NT2/D1 (cell line): Measurements from ENCODE around the gene AFF3.

ENCODE experiments used
- DNase-seq: peaks from one replicate; pipeline ENCODE4 v3.0.0-alpha.2; 2011; ENCODE audit warnings: low read depth, low spot score
- H3K27me3 ChIP-seq: 2 replicates; pipeline ENCODE4 v1.6.0; 2011; ENCODE audit warnings: mild to moderate bottlenecking; ENCODE audit not compliant: insufficient read length, insufficient read depth
- H3K36me3 ChIP-seq: 2 replicates; pipeline ENCODE4 v1.6.1; 2011; ENCODE audit warnings: mild to moderate bottlenecking, low read length, mixed read lengths; ENCODE audit not compliant: insufficient read depth, insufficient read length
- H3K4me1 ChIP-seq: 2 replicates; pipeline ENCODE4 v1.5.1; 2011; ENCODE audit not compliant: insufficient read depth, insufficient read length
- H3K4me3 ChIP-seq: 2 replicates; pipeline ENCODE4 v1.5.1; 2011; ENCODE audit warnings: low read depth; ENCODE audit not compliant: insufficient read length
- H3K9ac ChIP-seq: 2 replicates; pipeline ENCODE4 v1.6.0; 2011; ENCODE audit warnings: low read depth; ENCODE audit not compliant: insufficient read length
- H3K9me3 ChIP-seq: 2 replicates; pipeline ENCODE4 v1.5.1; 2011; ENCODE audit warnings: mild to moderate bottlenecking, low read length; ENCODE audit not compliant: insufficient read depth
- SUZ12 ChIP-seq: IDR thresholded peaks from 2 replicates; pipeline ENCODE4 v1.6.1; 2011; ENCODE audit not compliant: insufficient read length, insufficient read depth; ENCODE audit errors: extremely low read depth
- YY1 ChIP-seq: IDR thresholded peaks from 2 replicates; pipeline ENCODE4 v1.6.1; 2011; ENCODE audit not compliant: insufficient read length, insufficient read depth
- ZNF274 ChIP-seq: IDR thresholded peaks from 2 replicates; pipeline ENCODE4 v1.6.1; 2011; ENCODE audit warnings: mild to moderate bottlenecking, low read depth, low read length

Gene AFF3

DNA sequence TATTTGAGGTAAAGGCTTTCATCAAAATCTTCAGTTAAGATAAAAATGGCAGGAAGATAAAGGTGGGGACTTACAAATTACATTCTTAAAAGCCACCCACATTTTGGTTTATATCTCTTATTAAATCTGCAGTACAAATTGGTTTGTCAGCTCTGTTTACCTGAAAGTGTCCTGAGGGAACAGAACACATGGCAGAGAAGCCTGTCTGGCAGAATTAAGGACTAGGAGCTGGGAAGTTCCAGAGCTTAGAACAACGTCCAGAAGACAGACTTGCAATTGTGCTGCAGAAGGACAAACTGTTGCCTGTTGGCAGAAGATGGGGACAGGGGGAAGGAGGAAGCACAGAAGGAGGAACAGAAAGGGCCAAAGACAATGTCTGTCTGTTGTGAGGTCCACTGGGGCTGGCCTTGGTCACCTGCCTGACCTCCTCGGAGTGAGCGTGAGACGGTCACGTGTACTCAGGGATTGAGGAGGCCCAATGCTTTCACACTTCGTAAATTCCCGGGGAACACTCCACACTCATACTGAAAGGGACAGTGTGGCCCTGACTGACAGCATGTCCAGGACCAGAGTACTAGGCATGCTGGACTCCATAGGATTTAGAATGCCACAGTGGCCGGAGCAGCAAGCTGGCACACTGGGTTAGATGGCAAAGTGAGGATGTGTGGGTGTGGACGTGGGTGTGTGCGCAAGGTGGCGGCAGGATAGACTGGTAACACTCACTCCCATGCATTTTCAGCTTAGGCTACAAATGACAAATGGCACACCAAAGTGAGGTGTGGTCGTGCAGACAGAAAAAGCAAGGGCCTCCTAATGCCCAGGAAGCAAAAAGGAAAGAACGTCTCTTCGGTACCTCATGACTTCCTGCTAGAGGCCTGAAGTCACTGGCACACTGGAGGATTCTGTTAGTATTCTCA lies 441.6 kb downstream of the AFF3 start:
- TF ChIP-seq YY1 (no peak), SUZ12 (no peak), ZNF274 (no peak)
- H3K4me1 ChIP-seq, result no peaks in the 10 kb centered on the region

DNA sequence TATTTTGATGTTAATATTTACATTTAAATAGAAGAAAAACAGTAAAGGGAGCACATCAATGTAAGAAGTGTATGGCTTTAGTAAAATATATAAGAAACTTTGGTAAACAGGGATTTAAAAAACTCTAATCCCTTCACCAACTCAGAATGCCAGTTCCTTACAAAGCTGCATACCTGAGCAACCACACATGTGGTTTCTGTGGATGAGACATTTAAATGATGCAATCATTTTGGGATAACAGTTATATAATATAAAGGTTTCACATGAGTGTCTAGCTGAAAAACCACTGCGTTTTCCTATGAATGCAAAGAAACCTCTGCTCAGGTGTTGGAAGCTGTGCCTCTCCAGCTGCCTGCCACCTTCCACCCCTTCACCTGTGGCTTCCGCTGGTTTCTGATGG lies 443.5 kb downstream of the AFF3 start:
- Histone ChIP-seq H3K4me3 (no peak overlapping the region), H3K9me3 (no peaks in the 10 kb centered on the region), H3K36me3 (no peaks in the 10 kb centered on the region), H3K27me3 (no peaks in the 10 kb centered on the region), H3K9ac (no peak overlapping the region), H3K4me1 (no peaks in the 10 kb centered on the region)
- TF ChIP-seq SUZ12, result no peak
- TF ChIP-seq ZNF274, result no peak
- no peak for TF ChIP-seq YY1
- no peak for DNase-seq

More for the DNA sequence above, 441.6 kb downstream of the AFF3 start:
- no peaks in the 10 kb centered on the region for H3K36me3 ChIP-seq
- H3K27me3 ChIP-seq, result no peaks in the 10 kb centered on the region
- H3K4me3 ChIP-seq, result no peak overlapping the region
- no peak overlapping the region for H3K9ac ChIP-seq
- H3K9me3 ChIP-seq, result no peaks in the 10 kb centered on the region
- DNase-seq, result no peak

DNA sequence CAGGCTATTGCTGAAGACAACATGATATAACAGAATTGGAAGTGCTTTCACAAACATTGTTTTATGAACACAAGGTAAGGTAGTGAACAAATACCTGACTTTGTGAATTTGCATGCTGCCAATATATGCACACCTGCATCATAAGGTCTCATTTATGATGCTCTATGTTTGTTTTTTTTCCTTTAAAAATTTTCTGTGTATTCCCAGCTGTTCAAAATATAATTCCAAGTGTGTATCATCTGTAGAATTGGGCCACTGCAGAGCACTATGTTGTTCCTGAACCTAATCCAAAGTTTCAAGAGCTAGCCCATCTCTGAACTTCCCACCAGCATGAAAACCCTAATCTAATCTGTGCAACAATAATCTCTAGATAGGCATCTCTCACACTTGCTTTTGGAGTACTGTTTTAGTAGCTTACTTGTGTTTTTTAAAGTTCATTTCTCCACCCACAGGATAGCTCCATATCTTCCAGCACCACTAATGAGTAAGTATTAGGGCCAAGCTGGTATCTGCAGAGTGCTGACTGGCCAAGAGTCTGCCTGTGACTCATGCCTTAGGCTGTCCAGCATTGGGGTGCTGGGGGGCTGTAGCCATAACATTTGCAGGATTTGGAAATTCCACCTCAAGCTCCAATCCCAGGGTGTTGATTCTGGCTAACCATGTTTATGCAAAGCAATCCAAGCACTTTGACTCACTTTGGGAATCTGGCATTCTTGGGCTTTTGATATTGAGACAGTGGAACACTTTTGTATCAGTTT lies 444.4 kb downstream of the AFF3 start:
- no peaks in the 10 kb centered on the region for H3K4me1 ChIP-seq
- DNase-seq, result no peak
- TF ChIP-seq ZNF274, result no peak
- TF ChIP-seq SUZ12, result no peak
- TF ChIP-seq YY1, result no peak
- H3K9me3 ChIP-seq, result no peaks in the 10 kb centered on the region
- H3K36me3 ChIP-seq, result no peaks in the 10 kb centered on the region
- H3K9ac ChIP-seq, result no peak overlapping the region
- no peaks in the 10 kb centered on the region for H3K27me3 ChIP-seq
- no peak overlapping the region for H3K4me3 ChIP-seq

- Histone ChIP-seq H3K9ac (no peak overlapping the region), H3K9me3 (no peaks in the 10 kb centered on the region), H3K4me1 (peaks cover 2% of the 10 kb centered on the region), H3K27me3 (no peaks in the 10 kb centered on the region), H3K4me3 (no peak overlapping the region), H3K36me3 (no peaks in the 10 kb centered on the region)
- TF ChIP-seq YY1, result no peak
- no peak for TF ChIP-seq ZNF274
- no peak for DNase-seq
Observed at GRCh38 chr2:99695944-99696253, 446.5 kb downstream of the AFF3 start.

- Histone ChIP-seq H3K9me3 (no peaks in the 10 kb centered on the region), H3K27me3 (no peaks in the 10 kb centered on the region), H3K9ac (no peak overlapping the region), H3K4me3 (no peak overlapping the region), H3K36me3 (no peaks in the 10 kb centered on the region), H3K4me1 (peaks cover 2% of the 10 kb centered on the region)
- no peak for DNase-seq
- no peak for TF ChIP-seq SUZ12
- no peak for TF ChIP-seq ZNF274
- no peak for TF ChIP-seq YY1
Observed at GRCh38 chr2:99695130-99695943, 447.1 kb downstream of the AFF3 start.

DNA sequence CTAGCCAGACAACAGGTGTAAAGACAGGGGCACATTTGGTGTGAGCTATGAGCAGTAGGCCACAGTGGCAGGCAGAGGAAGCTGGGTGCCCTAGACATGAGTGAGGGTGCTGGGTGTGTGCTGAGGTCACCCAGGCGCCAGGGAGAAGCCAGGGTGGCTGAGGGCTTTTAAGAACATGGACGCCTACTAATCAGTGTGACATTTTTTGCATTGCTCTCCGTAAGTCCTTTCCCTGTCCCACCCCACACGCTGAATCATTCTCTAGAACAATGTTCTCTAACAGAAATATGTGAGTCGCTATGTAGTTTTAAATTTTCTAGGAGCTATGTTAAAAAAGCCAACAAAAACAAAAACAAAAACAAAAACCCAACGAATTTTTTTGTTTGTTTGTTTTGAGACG lies 448.1 kb downstream of the AFF3 start:
- H3K9me3 ChIP-seq, result no peaks in the 10 kb centered on the region
- no peak for DNase-seq
- H3K27me3 ChIP-seq, result no peaks in the 10 kb centered on the region
- H3K4me1 ChIP-seq, result peaks cover 2% of the 10 kb centered on the region
- no peak overlapping the region for H3K4me3 ChIP-seq
- TF ChIP-seq ZNF274 (no peak), YY1 (no peak), SUZ12 (no peak)
- H3K9ac ChIP-seq, result no peak overlapping the region
- no peaks in the 10 kb centered on the region for H3K36me3 ChIP-seq
